HUDEP-2 (cell line): Measurements from ENCODE around the gene POLL.
"Not testable (repeated sequence)": the region's sequence is repeated elsewhere in the genome, so short reads cannot be mapped to it uniquely, and the experiment has no call there.

Source experiments
- DNase-seq, 76 experiments: peaks; one replicate each; lab custom pipeline; 2025; ENCODE audit not compliant: unreplicated experiment in 76 of 76; lab: John Stamatoyannopoulos, UW

POLL gene

GRCh38 chr10:101587725-101588653 is at the start of gene POLL, which contains the start of gene DPCD:
Gene POLL, minus strand, starts transcription at chr10:101588257. Its CDS starts 897 bp downstream, at chr10:101587360.
Gene DPCD, plus strand, starts transcription at chr10:101588321. Its CDS starts 16 bp downstream, at chr10:101588337.
- DNase-seq = peak in 75 of 76 experiments; percentile 14 to 96 (median 87)

GRCh38 chr10:101633510-101633909 is 45.5 kb upstream of the POLL start:
- DNase-seq = not testable (repeated sequence)

- no peak for DNase-seq
Measured at GRCh38 chr10:101631821-101632475, 43.9 kb upstream of the POLL start.

- no peak for DNase-seq
Measured at GRCh38 chr10:101630633-101630920, 42.5 kb upstream of the POLL start.

GRCh38 chr10:101629837-101630632 is 42.0 kb upstream of the POLL start:
- no peak for DNase-seq

GRCh38 chr10:101625821-101626412 is 37.9 kb upstream of the POLL start:
- no peak for DNase-seq

- no peak for DNase-seq
Measured at GRCh38 chr10:101624526-101625102, 36.6 kb upstream of the POLL start.

- no peak for DNase-seq
Measured at GRCh38 chr10:101623528-101623927, 35.5 kb upstream of the POLL start.

- DNase-seq = no peak
Measured at GRCh38 chr10:101619983-101620382, 31.9 kb upstream of the POLL start.

GRCh38 chr10:101618871-101619270 is 30.8 kb upstream of the POLL start:
- DNase-seq = no peak

- DNase-seq = no peak
Measured at GRCh38 chr10:101617824-101618568, 29.9 kb upstream of the POLL start.

GRCh38 chr10:101617102-101617823 is 29.2 kb upstream of the POLL start:
- no peak for DNase-seq

- no peak for DNase-seq
Measured at GRCh38 chr10:101616415-101617101, 28.5 kb upstream of the POLL start.

- DNase-seq = no peak
Measured at GRCh38 chr10:101615525-101616116, 27.6 kb upstream of the POLL start.

- no peak for DNase-seq
Measured at GRCh38 chr10:101614663-101615524, 26.8 kb upstream of the POLL start.

GRCh38 chr10:101613646-101614045 is 25.6 kb upstream of the POLL start:
- DNase-seq = no peak

GRCh38 chr10:101612872-101613271 is 24.8 kb upstream of the POLL start:
- no peak for DNase-seq
